ENCODE measurements around the gene AKR1A1. TPM values are rescaled to one million over a fixed set of nuclear protein-coding genes. Genes with fewer than 3 reads are reported as not detected.
"Not testable (repeated sequence)": the region's sequence is repeated elsewhere in the genome, so short reads cannot be mapped to it uniquely, and the experiment has no call there.

AKR1A1 gene
- total RNA-seq, 2 experiments from 2014 or later, result 25.3 to 31.0 TPM

DNA sequence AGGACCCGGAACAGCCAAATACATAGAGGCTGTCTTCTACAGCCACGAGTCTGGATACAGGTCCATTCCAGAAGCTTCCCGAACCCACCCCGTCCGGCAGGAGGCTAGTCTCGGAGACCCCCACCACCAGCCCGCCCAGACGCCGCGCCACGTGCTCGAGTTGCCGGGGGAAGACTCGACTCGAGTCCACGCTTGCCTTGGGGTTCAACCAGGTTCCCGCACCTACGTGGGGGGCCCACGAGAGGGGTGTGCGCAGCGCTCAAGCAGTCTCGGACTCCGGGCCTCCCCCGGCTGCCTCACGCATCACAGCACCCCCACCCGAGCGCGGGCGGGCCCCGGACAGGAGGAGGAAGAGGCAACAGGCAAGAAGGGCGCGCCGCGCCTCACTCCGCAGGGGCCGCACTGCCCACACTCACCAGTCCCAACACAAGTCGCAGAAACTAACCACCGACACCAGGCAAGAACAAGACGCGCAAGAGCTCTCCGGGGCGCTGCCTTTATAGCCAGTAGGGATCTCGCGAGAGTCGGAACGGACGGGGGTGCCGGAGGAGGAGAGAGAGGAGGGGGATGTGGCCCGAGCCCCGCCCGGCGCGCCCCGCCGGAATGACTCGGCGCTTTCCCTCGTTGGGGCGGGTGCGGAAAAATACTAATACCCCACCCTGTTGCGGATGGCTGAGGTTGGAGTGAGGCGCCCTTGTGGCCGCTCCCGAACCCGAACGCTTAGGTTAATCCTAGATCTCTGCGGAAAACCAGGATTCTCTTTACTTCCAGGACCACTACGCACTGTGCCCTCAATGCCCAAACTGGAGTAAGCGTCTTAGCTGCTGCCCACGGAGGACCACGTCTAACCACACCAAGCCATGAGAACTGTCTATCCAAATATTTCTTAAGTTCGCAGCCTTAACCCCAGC is 29.0 kb upstream of the AKR1A1 start, which contains the start of gene PRDX1:
PRDX1 (minus strand) TSS at position 472 of the 911 bp plus-strand sequence. CDS start 2,841 bp downstream, outside the sequence.
- H3K27ac ChIP-seq (ENCODE audit: low read depth in 1 of 2, low read length in 2 of 2), result peak within 1 kb of the TSS; percentile 61 to 65
- no peaks in the 10 kb centered on the region for H3K9me3 Mint-ChIP-seq
- TF ChIP-seq, protein P1, sequence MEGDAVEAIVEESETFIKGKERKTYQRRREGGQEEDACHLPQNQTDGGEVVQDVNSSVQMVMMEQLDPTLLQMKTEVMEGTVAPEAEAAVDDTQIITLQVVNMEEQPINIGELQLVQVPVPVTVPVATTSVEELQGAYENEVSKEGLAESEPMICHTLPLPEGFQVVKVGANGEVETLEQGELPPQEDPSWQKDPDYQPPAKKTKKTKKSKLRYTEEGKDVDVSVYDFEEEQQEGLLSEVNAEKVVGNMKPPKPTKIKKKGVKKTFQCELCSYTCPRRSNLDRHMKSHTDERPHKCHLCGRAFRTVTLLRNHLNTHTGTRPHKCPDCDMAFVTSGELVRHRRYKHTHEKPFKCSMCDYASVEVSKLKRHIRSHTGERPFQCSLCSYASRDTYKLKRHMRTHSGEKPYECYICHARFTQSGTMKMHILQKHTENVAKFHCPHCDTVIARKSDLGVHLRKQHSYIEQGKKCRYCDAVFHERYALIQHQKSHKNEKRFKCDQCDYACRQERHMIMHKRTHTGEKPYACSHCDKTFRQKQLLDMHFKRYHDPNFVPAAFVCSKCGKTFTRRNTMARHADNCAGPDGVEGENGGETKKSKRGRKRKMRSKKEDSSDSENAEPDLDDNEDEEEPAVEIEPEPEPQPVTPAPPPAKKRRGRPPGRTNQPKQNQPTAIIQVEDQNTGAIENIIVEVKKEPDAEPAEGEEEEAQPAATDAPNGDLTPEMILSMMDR (IDR thresholded peaks at IDR 0.05), result no peak
- ATAC-seq (ENCODE audit: poor library complexity), result peak; percentile 90
- ChIA-PET POLR2A (interaction anchor here (0.6 to 2.6 kb wide), 25 partner anchors 10 to 800 kb away, joined by 3 to 59 read pairs (median 8); partner anchors contain the start of genes AKR1A1, BTBD19, CCDC163 and GPBP1L1), CTCF (interaction anchor here (1.0 to 2.6 kb wide), 6 partner anchors 9 to 62 kb away, joined by 3 to 16 read pairs (median 5); partner anchors contain the start of genes AKR1A1 and NASP)
- H3K27me3 Mint-ChIP-seq, result no peaks in the 10 kb centered on the region
- peak within 1 kb of the TSS; percentile 86 for H3K27ac Mint-ChIP-seq
- H3K4me3 ChIP-seq (ENCODE audit: low read length), result peak within 1 kb of the TSS; percentile 90
- H3K36me3 Mint-ChIP-seq (ENCODE audit: low read depth), result peaks cover 32% of the 10 kb centered on the region
- peaks cover 14% of the 10 kb centered on the region for H3K36me3 ChIP-seq (ENCODE audit: insufficient read depth, low read length)
- H3K27me3 ChIP-seq (ENCODE audit: control insufficient read depth in 1 of 2, insufficient read depth in 2 of 2, low read length in 2 of 2), result no peaks in the 10 kb centered on the region
- peak within 1 kb of the TSS; percentile 97 for H3K4me3 Mint-ChIP-seq
- DNase-seq, result peak; percentile 93 to 97 (median 96)
- H3K9me3 ChIP-seq (ENCODE audit: control insufficient read depth in 1 of 2, insufficient read depth in 1 of 2, low read length in 2 of 2), result no peaks in the 10 kb centered on the region
- intact Hi-C loops (cut with DNase I, micrococcal nuclease), result loop anchor here (1.0 to 10.0 kb wide), 7 partner anchors 18 to 166 kb away; partner anchors contain the start of genes AKR1A1 (in 2 of the 2), GPBP1L1 (in 1 of the 2), NASP (in 1 of the 2) and TMEM69 (in 1 of the 2)
- H3K4me1 ChIP-seq (ENCODE audit: insufficient read depth, low read length), result peaks cover 36% of the 10 kb centered on the region
- peaks cover 30% of the 10 kb centered on the region for H3K4me1 Mint-ChIP-seq (ENCODE audit: low read depth)

DNA sequence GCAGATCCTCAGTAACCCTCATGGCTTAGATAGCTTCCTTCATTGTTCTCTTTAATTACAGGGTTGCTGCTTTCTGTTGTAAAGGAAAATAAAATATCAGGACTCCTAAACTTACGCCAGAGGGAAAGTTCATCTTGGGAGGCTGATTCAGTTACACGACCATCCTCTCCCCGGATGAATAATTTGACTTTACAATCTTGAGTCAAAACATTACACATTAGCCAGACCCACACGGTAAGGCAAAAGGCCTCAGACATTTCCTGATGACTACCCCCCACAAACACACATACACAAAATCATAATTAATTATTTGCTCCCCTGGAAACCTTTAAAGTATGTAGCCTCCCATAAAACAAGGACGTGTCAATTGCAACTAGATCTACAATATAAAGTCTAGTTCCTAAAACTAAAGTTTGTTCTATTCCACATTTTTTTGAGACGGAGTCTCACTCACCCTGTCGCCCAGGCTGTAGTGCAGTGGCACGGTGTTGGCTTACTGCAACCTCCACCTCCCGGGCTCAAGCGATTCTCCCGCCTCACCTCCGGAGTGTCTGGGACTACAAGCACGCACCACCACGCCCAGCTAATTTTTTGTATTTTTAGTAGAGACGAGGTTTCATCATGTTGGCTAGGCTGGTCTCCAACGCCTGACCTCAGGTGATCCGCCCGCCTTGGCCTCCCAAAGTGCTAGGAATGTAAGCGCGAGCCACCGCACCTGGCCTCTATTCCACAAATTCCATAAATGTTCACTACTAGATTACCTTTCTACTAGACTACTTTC is 28.1 kb upstream of the AKR1A1 start:
- peaks cover 30% of the 10 kb centered on the region for H3K4me1 Mint-ChIP-seq (ENCODE audit: low read depth)
- no peaks in the 10 kb centered on the region for H3K27me3 Mint-ChIP-seq
- CTCF ChIA-PET, result interaction anchor here (1.0 to 2.6 kb wide), 5 partner anchors 10 to 49 kb away, joined by 4 to 16 read pairs (median 5); partner anchors contain the start of gene AKR1A1
- TF ChIP-seq, protein P1 (IDR thresholded peaks at IDR 0.05), result no peak
- Histone ChIP-seq H3K27ac (ENCODE audit: low read depth in 1 of 2, low read length in 2 of 2) (peak overlapping the region; percentile 61 to 65), H3K9me3 (ENCODE audit: control insufficient read depth in 1 of 2, insufficient read depth in 1 of 2, low read length in 2 of 2) (no peaks in the 10 kb centered on the region), H3K27me3 (ENCODE audit: control insufficient read depth in 1 of 2, insufficient read depth in 2 of 2, low read length in 2 of 2) (no peaks in the 10 kb centered on the region), H3K4me1 (ENCODE audit: insufficient read depth, low read length) (peaks cover 36% of the 10 kb centered on the region), H3K36me3 (ENCODE audit: insufficient read depth, low read length) (peaks cover 7% of the 10 kb centered on the region), H3K4me3 (ENCODE audit: low read length) (peak overlapping the region; percentile 90)
- ATAC-seq (ENCODE audit: poor library complexity) (no peak), DNase-seq (no peak)
- no peaks in the 10 kb centered on the region for H3K9me3 Mint-ChIP-seq
- H3K4me3 Mint-ChIP-seq, result peak overlapping the region; percentile 97
- intact Hi-C loops (cut with DNase I, micrococcal nuclease), result loop anchor here (1.0 to 10.0 kb wide), 2 partner anchors 28 to 162 kb away; partner anchors contain the start of genes AKR1A1 (in 1 of the 2), GPBP1L1 (in 1 of the 2) and TMEM69 (in 1 of the 2)
- POLR2A ChIA-PET, result interaction anchor here (0.6 to 2.6 kb wide), 24 partner anchors 11 to 801 kb away, joined by 3 to 59 read pairs (median 8); partner anchors contain the start of genes AKR1A1, BTBD19, CCDC163 and GPBP1L1
- H3K36me3 Mint-ChIP-seq (ENCODE audit: low read depth), result peaks cover 24% of the 10 kb centered on the region
- H3K27ac Mint-ChIP-seq, result peak overlapping the region; percentile 86

DNA sequence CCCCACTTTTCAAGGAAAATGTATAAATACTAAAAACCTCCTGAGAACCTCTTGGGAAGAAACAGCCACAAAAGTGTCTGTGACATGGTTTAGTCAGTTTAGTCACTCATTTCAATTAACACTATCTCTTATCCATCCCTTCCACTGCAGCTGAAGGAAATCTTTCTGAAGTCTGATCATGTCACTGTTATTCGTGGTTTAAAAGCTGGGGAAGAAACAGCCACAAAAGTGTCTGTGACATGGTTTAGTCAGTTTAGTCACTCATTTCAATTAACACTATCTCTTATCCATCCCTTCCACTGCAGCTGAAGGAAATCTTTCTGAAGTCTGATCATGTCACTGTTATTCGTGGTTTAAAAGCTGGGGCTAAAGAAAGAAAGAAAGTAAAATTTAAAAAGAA is 27.1 kb upstream of the AKR1A1 start:
- H3K27me3 ChIP-seq (ENCODE audit: control insufficient read depth in 1 of 2, insufficient read depth in 2 of 2, low read length in 2 of 2); H3K9me3 Mint-ChIP-seq; ATAC-seq (ENCODE audit: poor library complexity); H3K4me3 ChIP-seq (ENCODE audit: low read length); H3K27ac ChIP-seq (ENCODE audit: low read depth in 1 of 2, low read length in 2 of 2); H3K36me3 ChIP-seq (ENCODE audit: insufficient read depth, low read length); H3K27me3 Mint-ChIP-seq; H3K27ac Mint-ChIP-seq; DNase-seq; H3K9me3 ChIP-seq (ENCODE audit: control insufficient read depth in 1 of 2, insufficient read depth in 1 of 2, low read length in 2 of 2): not testable (repeated sequence)
- Mint-ChIP-seq H3K4me3 (peak overlapping the region; percentile 97), H3K4me1 (ENCODE audit: low read depth) (peaks cover 30% of the 10 kb centered on the region), H3K36me3 (ENCODE audit: low read depth) (peaks cover 23% of the 10 kb centered on the region)
- CTCF ChIA-PET, result interaction anchor here (2.6 kb wide), 1 partner anchor 11 kb away, joined by 16 read pairs; no protein-coding TSS in a partner anchor
- H3K4me1 ChIP-seq (ENCODE audit: insufficient read depth, low read length), result peaks cover 36% of the 10 kb centered on the region
- intact Hi-C loops (cut with DNase I, micrococcal nuclease), result loop anchor here in 1 of 2 experiments (10.0 kb wide), 1 partner anchor 161 kb away; the partner anchor contains the start of genes GPBP1L1 and TMEM69
- POLR2A ChIA-PET, result interaction anchor here (0.6 to 1.7 kb wide), 2 partner anchors 27 to 724 kb away, joined by 3 to 6 read pairs; partner anchors contain the start of gene AKR1A1

DNA sequence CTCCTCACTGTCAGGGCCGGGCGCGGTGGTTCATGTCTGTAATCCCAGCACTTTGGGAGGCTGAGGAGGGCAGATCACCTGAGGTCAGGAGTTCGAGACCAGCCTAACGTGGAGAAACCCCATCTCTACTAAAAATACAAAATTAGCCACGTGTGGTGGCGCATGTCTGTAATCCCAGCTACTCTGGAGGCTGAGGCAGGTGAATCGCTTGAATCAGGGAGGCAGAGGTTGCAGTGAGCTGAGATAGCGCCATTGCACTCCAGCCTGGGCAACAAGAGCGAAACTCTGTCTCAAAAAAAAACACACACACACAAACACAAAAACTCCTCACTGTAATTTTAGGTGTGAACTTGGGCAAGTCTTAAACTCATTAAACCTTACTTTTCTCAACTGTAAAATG is 26.7 kb upstream of the AKR1A1 start:
- H3K9me3 Mint-ChIP-seq; H3K27me3 Mint-ChIP-seq; ATAC-seq (ENCODE audit: poor library complexity); DNase-seq; H3K9me3 ChIP-seq (ENCODE audit: control insufficient read depth in 1 of 2, insufficient read depth in 1 of 2, low read length in 2 of 2); H3K36me3 ChIP-seq (ENCODE audit: insufficient read depth, low read length); H3K27ac Mint-ChIP-seq; H3K27me3 ChIP-seq (ENCODE audit: control insufficient read depth in 1 of 2, insufficient read depth in 2 of 2, low read length in 2 of 2); H3K27ac ChIP-seq (ENCODE audit: low read depth in 1 of 2, low read length in 2 of 2); H3K4me3 ChIP-seq (ENCODE audit: low read length); CTCF ChIA-PET: not testable (repeated sequence)
- Mint-ChIP-seq H3K4me3 (peak overlapping the region; percentile 11), H3K36me3 (ENCODE audit: low read depth) (peaks cover 19% of the 10 kb centered on the region), H3K4me1 (ENCODE audit: low read depth) (peaks cover 26% of the 10 kb centered on the region)
- POLR2A ChIA-PET, result interaction anchor here (0.6 to 1.7 kb wide), 3 partner anchors 20 to 723 kb away, joined by 3 to 6 read pairs (median 4); partner anchors contain the start of gene AKR1A1
- peaks cover 32% of the 10 kb centered on the region for H3K4me1 ChIP-seq (ENCODE audit: insufficient read depth, low read length)
- intact Hi-C loops (cut with DNase I, micrococcal nuclease), result loop anchor here in 1 of 2 experiments (10.0 kb wide), 1 partner anchor 161 kb away; the partner anchor contains the start of genes GPBP1L1 and TMEM69

Data from CD4-positive, alpha-beta T cell (primary cell).